Measurements from ENCODE around the gene HFE. TPM values are rescaled to one million over a fixed set of nuclear protein-coding genes. Genes with fewer than 3 reads are reported as not detected.
A peak's percentile ranks its signal among the peaks of the same experiment; 100 is the strongest.

HFE gene
- polyA plus RNA-seq, 1 donor (not counting 4 experiments of a cell fraction or from before 2014, with no cell fraction given) = 18.4 TPM

DNA sequence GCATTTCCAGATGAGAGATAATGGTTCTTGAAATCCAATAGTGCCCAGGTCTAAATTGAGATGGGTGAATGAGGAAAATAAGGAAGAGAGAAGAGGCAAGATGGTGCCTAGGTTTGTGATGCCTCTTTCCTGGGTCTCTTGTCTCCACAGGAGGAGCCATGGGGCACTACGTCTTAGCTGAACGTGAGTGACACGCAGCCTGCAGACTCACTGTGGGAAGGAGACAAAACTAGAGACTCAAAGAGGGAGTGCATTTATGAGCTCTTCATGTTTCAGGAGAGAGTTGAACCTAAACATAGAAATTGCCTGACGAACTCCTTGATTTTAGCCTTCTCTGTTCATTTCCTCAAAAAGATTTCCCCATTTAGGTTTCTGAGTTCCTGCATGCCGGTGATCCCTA is 6.8 kb downstream of the HFE start:
- Histone ChIP-seq H3K4me2 (ENCODE audit: control insufficient read depth, extremely low read depth, insufficient read depth, low read depth, low read length) (no peak overlapping the region), H3K9me3 (ENCODE audit: control insufficient read depth, low read depth, low read length) (no peaks in the 10 kb centered on the region), H3K36me3 (ENCODE audit: control insufficient read depth in 2 of 2, extremely low read depth in 1 of 2, insufficient read depth in 2 of 2, low read length in 2 of 2) (peaks cover 4 to 6% of the 10 kb centered on the region in 2 experiments), H3K27me3 (ENCODE audit: control insufficient read depth, extremely low read depth, insufficient read depth, low read length) (no peaks in the 10 kb centered on the region), H3K27ac (ENCODE audit: control insufficient read depth, insufficient read depth, low read length) (no peak overlapping the region), H2AFZ (ENCODE audit: control insufficient read depth, low read length) (no peak overlapping the region), H4K20me1 (ENCODE audit: control insufficient read depth, extremely low read depth, insufficient read depth, low read length) (no peaks in the 10 kb centered on the region), H3K9me1 (ENCODE audit: control insufficient read depth, extremely low read depth, insufficient read depth, low read length) (no peaks in the 10 kb centered on the region), H3K4me3 (ENCODE audit: control insufficient read depth in 2 of 3, extremely low read depth in 1 of 3, insufficient read depth in 2 of 3, low read depth in 1 of 3, low read length in 3 of 3) (no peak overlapping the region), H3K4me1 (ENCODE audit: control insufficient read depth, extremely low read depth, insufficient read depth, low read length) (no peaks in the 10 kb centered on the region), H3K79me2 (ENCODE audit: control insufficient read depth, insufficient read depth, low read length) (no peaks in the 10 kb centered on the region), H3K9ac (ENCODE audit: control insufficient read depth, extremely low read depth, insufficient read depth, low read length) (no peak overlapping the region)
- dilution Hi-C loops (cut with MboI; ENCODE audit: extremely low pct_ligation_motif_present, low sequenced_read_pairs) = no loop called here
- DNase-seq (ENCODE audit: low read depth, low spot score) (no peak), FAIRE-seq (no peak)
- TF ChIP-seq, protein P1, sequence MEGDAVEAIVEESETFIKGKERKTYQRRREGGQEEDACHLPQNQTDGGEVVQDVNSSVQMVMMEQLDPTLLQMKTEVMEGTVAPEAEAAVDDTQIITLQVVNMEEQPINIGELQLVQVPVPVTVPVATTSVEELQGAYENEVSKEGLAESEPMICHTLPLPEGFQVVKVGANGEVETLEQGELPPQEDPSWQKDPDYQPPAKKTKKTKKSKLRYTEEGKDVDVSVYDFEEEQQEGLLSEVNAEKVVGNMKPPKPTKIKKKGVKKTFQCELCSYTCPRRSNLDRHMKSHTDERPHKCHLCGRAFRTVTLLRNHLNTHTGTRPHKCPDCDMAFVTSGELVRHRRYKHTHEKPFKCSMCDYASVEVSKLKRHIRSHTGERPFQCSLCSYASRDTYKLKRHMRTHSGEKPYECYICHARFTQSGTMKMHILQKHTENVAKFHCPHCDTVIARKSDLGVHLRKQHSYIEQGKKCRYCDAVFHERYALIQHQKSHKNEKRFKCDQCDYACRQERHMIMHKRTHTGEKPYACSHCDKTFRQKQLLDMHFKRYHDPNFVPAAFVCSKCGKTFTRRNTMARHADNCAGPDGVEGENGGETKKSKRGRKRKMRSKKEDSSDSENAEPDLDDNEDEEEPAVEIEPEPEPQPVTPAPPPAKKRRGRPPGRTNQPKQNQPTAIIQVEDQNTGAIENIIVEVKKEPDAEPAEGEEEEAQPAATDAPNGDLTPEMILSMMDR (optimal IDR thresholded peaks at IDR 0.05 in 1 of 3, IDR thresholded peaks at IDR 0.05 in 1 of 3, conservative IDR thresholded peaks at IDR 0.05 in 1 of 3; ENCODE audit: extremely low read depth in 1 of 3, insufficient read depth in 2 of 3, low read length in 3 of 3) = no peak
- no peak for TF ChIP-seq EZH2 (IDR thresholded peaks at IDR 0.05; ENCODE audit: low read length)

DNA sequence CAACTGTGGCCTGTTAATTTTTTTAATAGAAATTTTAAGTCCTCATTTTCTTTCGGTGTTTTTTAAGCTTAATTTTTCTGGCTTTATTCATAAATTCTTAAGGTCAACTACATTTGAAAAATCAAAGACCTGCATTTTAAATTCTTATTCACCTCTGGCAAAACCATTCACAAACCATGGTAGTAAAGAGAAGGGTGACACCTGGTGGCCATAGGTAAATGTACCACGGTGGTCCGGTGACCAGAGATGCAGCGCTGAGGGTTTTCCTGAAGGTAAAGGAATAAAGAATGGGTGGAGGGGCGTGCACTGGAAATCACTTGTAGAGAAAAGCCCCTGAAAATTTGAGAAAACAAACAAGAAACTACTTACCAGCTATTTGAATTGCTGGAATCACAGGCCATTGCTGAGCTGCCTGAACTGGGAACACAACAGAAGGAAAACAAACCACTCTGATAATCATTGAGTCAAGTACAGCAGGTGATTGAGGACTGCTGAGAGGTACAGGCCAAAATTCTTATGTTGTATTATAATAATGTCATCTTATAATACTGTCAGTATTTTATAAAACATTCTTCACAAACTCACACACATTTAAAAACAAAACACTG is 10.1 kb downstream of the HFE start:
- no peak overlapping the region for H3K4me2 ChIP-seq (ENCODE audit: control insufficient read depth, extremely low read depth, insufficient read depth, low read depth, low read length)
- TF ChIP-seq, protein P1 (optimal IDR thresholded peaks at IDR 0.05 in 1 of 3, IDR thresholded peaks at IDR 0.05 in 1 of 3, conservative IDR thresholded peaks at IDR 0.05 in 1 of 3; ENCODE audit: extremely low read depth in 1 of 3, insufficient read depth in 2 of 3, low read length in 3 of 3) = peak; percentile 58 to 73 (median 67)
- TF ChIP-seq EZH2 (IDR thresholded peaks at IDR 0.05; ENCODE audit: low read length) = no peak
- H3K27ac ChIP-seq (ENCODE audit: control insufficient read depth, insufficient read depth, low read length) = no peak overlapping the region

More for the DNA sequence above, 10.1 kb downstream of the HFE start:
- H3K4me3 ChIP-seq (ENCODE audit: control insufficient read depth in 2 of 3, extremely low read depth in 1 of 3, insufficient read depth in 2 of 3, low read depth in 1 of 3, low read length in 3 of 3) = no peak overlapping the region
- no peaks in the 10 kb centered on the region for H3K9me3 ChIP-seq (ENCODE audit: control insufficient read depth, low read depth, low read length)
- no peaks in the 10 kb centered on the region for H3K79me2 ChIP-seq (ENCODE audit: control insufficient read depth, insufficient read depth, low read length)
- H3K27me3 ChIP-seq (ENCODE audit: control insufficient read depth, extremely low read depth, insufficient read depth, low read length) = no peaks in the 10 kb centered on the region
- FAIRE-seq (peak; percentile 39), DNase-seq (ENCODE audit: low read depth, low spot score) (no peak)
- H3K9me1 ChIP-seq (ENCODE audit: control insufficient read depth, extremely low read depth, insufficient read depth, low read length) = no peaks in the 10 kb centered on the region
- H3K9ac ChIP-seq (ENCODE audit: control insufficient read depth, extremely low read depth, insufficient read depth, low read length) = no peak overlapping the region
- H2AFZ ChIP-seq (ENCODE audit: control insufficient read depth, low read length) = no peak overlapping the region
- H4K20me1 ChIP-seq (ENCODE audit: control insufficient read depth, extremely low read depth, insufficient read depth, low read length) = no peaks in the 10 kb centered on the region
- dilution Hi-C loops (cut with MboI; ENCODE audit: extremely low pct_ligation_motif_present, low sequenced_read_pairs) = no loop called here
- peaks cover 2% of the 10 kb centered on the region for H3K4me1 ChIP-seq (ENCODE audit: control insufficient read depth, extremely low read depth, insufficient read depth, low read length)
- peaks cover 0 to 2% of the 10 kb centered on the region in 2 experiments for H3K36me3 ChIP-seq (ENCODE audit: control insufficient read depth in 2 of 2, extremely low read depth in 1 of 2, insufficient read depth in 2 of 2, low read length in 2 of 2)

Measured in keratinocyte (primary cell).